Measurements from ENCODE around the gene RXRG.

The RXRG gene

GRCh38 chr1:165354739-165355138 is 90.2 kb downstream of the RXRG start:
- TF ChIP-seq SIN3A (IDR thresholded peaks at IDR 0.05; ENCODE audit: borderline replicate concordance, insufficient read depth, low read length) (no peak), FOXP2 (optimal IDR thresholded peaks at IDR 0.05; ENCODE audit: borderline replicate concordance, extremely low read depth, extremely low read length, insufficient read depth) (no peak), REST (IDR thresholded peaks at IDR 0.05; ENCODE audit: insufficient read depth in 1 of 2, low read depth in 2 of 2, low read length in 2 of 2) (no peak), TAF1 (IDR thresholded peaks at IDR 0.05; ENCODE audit: borderline replicate concordance, insufficient read depth, low read length) (no peak), POLR2AphosphoS5 (IDR thresholded peaks at IDR 0.05; ENCODE audit: low read depth, low read length) (no peak)

- no peak for TF ChIP-seq REST (IDR thresholded peaks at IDR 0.05; ENCODE audit: insufficient read depth in 1 of 2, low read depth in 2 of 2, low read length in 2 of 2)
- no peak for TF ChIP-seq SIN3A (IDR thresholded peaks at IDR 0.05; ENCODE audit: borderline replicate concordance, insufficient read depth, low read length)
Measured at GRCh38 chr1:165353731-165354671, 90.9 kb downstream of the RXRG start.

GRCh38 chr1:165352442-165353293 is 92.3 kb downstream of the RXRG start:
- TF ChIP-seq REST (IDR thresholded peaks at IDR 0.05; ENCODE audit: insufficient read depth in 1 of 2, low read depth in 2 of 2, low read length in 2 of 2) (no peak), SIN3A (IDR thresholded peaks at IDR 0.05; ENCODE audit: borderline replicate concordance, insufficient read depth, low read length) (no peak), TAF1 (IDR thresholded peaks at IDR 0.05; ENCODE audit: borderline replicate concordance, insufficient read depth, low read length) (no peak), FOXP2 (optimal IDR thresholded peaks at IDR 0.05; ENCODE audit: borderline replicate concordance, extremely low read depth, extremely low read length, insufficient read depth) (no peak), POLR2AphosphoS5 (IDR thresholded peaks at IDR 0.05; ENCODE audit: low read depth, low read length) (no peak)

GRCh38 chr1:165351863-165352441 is 93.0 kb downstream of the RXRG start:
- TF ChIP-seq TAF1 (IDR thresholded peaks at IDR 0.05; ENCODE audit: borderline replicate concordance, insufficient read depth, low read length) (no peak), FOXP2 (optimal IDR thresholded peaks at IDR 0.05; ENCODE audit: borderline replicate concordance, extremely low read depth, extremely low read length, insufficient read depth) (no peak), SIN3A (IDR thresholded peaks at IDR 0.05; ENCODE audit: borderline replicate concordance, insufficient read depth, low read length) (no peak), POLR2AphosphoS5 (IDR thresholded peaks at IDR 0.05; ENCODE audit: low read depth, low read length) (no peak), REST (IDR thresholded peaks at IDR 0.05; ENCODE audit: insufficient read depth in 1 of 2, low read depth in 2 of 2, low read length in 2 of 2) (no peak)

All from PFSK-1 (cell line).